HG03280 (cell line): ENCODE results near the gene ZP3.
"Not testable (repeated sequence)": the region's sequence is repeated elsewhere in the genome, so short reads cannot be mapped to it uniquely, and the experiment has no call there.

Experiments
- ATAC-seq: cut with Tn5 transposase; IDR thresholded peaks from one replicate; pipeline ENCODE4 v1.9.1; 2021; ENCODE audit warnings: mild to moderate bottlenecking, moderate library complexity; ENCODE audit not compliant: unreplicated experiment

ZP3 gene

GRCh38 chr7:76480403-76481253 is 55.9 kb downstream of the ZP3 start:
- ATAC-seq = not testable (repeated sequence)

GRCh38 chr7:76482660-76483059 is 57.9 kb downstream of the ZP3 start:
- not testable (repeated sequence) for ATAC-seq

- ATAC-seq = not testable (repeated sequence)
Measured at GRCh38 chr7:76483081-76483480, 58.3 kb downstream of the ZP3 start.

- not testable (repeated sequence) for ATAC-seq
Measured at GRCh38 chr7:76484456-76484855, 59.7 kb downstream of the ZP3 start.

- not testable (repeated sequence) for ATAC-seq
Measured at GRCh38 chr7:76485822-76486610, 61.3 kb downstream of the ZP3 start.

GRCh38 chr7:76486618-76487017 is 61.9 kb downstream of the ZP3 start:
- peak; percentile 97 for ATAC-seq

GRCh38 chr7:76487969-76488368 is 63.2 kb downstream of the ZP3 start:
- ATAC-seq = not testable (repeated sequence)
